Loucy (cell line): Measurements from ENCODE around the gene ACVR1B.

ENCODE experiments used
- H2AFZ ChIP-seq: fragments of 200-600 bp; sonication (generic); 2 replicates; pipeline ENCODE4 v1.6.0; 2016; ENCODE audit warnings: antibody characterized with exemption, mild to moderate bottlenecking, low read length, moderate library complexity
- H3F3A ChIP-seq: fragments of 200-600 bp; 2 replicates; pipeline ENCODE4 v1.6.0; 2016; ENCODE audit warnings: antibody characterized with exemption, low read depth, mild to moderate bottlenecking
- H3K27me3 ChIP-seq: fragments of 200-600 bp; sonication (generic); 2 replicates; pipeline ENCODE4 v1.6.1; 2014; ENCODE audit warnings: low read length, mild to moderate bottlenecking; ENCODE audit not compliant: insufficient read depth, poor library complexity, severe bottlenecking
- H3K36me3 ChIP-seq: fragments of 200-600 bp; sonication (generic); 2 replicates; pipeline ENCODE4 v1.6.1; 2016; ENCODE audit warnings: low read length; ENCODE audit not compliant: insufficient read depth
- H3K4me1 ChIP-seq: fragments of 200-600 bp; sonication (generic); 2 replicates; pipeline ENCODE4 v1.5.1; 2014; ENCODE audit warnings: low read length, mild to moderate bottlenecking; ENCODE audit not compliant: insufficient read depth, poor library complexity, severe bottlenecking
- H3K4me2 ChIP-seq: fragments of 200-600 bp; sonication (generic); 2 replicates; pipeline ENCODE4 v1.6.0; 2014; ENCODE audit warnings: antibody characterized with exemption, low read length, low read depth, mild to moderate bottlenecking; ENCODE audit not compliant: poor library complexity, severe bottlenecking
- H3K4me3 ChIP-seq: fragments of 200-600 bp; sonication (generic); 2 replicates; pipeline ENCODE4 v1.5.1; 2014; ENCODE audit warnings: low read length, mild to moderate bottlenecking, mixed read lengths; ENCODE audit not compliant: poor library complexity, severe bottlenecking
- H3K79me2 ChIP-seq: fragments of 200-600 bp; sonication (generic); 2 replicates; pipeline ENCODE4 v1.6.1; 2014; ENCODE audit warnings: low read length; ENCODE audit not compliant: insufficient read depth
- H3K9ac ChIP-seq: fragments of 200-600 bp; sonication (generic); 2 replicates; pipeline ENCODE4 v1.6.0; 2014; ENCODE audit warnings: mild to moderate bottlenecking, low read depth, low read length, moderate library complexity; ENCODE audit not compliant: poor library complexity, severe bottlenecking
- H3K9me2 ChIP-seq: fragments of 200-600 bp; sonication (generic); replicated peaks from 2 replicates; pipeline ENCODE4 v1.6.1; 2016; ENCODE audit warnings: low read depth, low read length, mixed read lengths
- H3K9me3 ChIP-seq: fragments of 200-600 bp; sonication (generic); 2 replicates; pipeline ENCODE4 v1.6.1; 2014; ENCODE audit warnings: mild to moderate bottlenecking, antibody characterized with exemption, low read length, low read depth; ENCODE audit not compliant: insufficient read depth
- H4K20me1 ChIP-seq: fragments of 200-600 bp; sonication (generic); 2 replicates; pipeline ENCODE4 v1.6.0; 2014; ENCODE audit warnings: antibody characterized with exemption, low read length, mild to moderate bottlenecking; ENCODE audit not compliant: insufficient read depth, poor library complexity, severe bottlenecking
- EZH2phosphoT487 ChIP-seq: fragments of 200-600 bp; IDR thresholded peaks from 2 replicates; pipeline ENCODE4 v1.6.1; 2018; ENCODE audit warnings: antibody characterized with exemption, mild to moderate bottlenecking, moderate library complexity, borderline replicate concordance
- TF ChIP-seq, protein P1 (sequence below): fragments of 200-600 bp; sonication (generic); conservative IDR thresholded peaks from 2 replicates; pipeline ENCODE4 v1.5.1; 2014; ENCODE audit warnings: mild to moderate bottlenecking, antibody characterized with exemption, low read length

ACVR1B gene

GRCh38 chr12:52029685-52030084 lies 78.2 kb downstream of the ACVR1B start:
- Histone ChIP-seq H3K9me2 (no peaks in the 10 kb centered on the region), H4K20me1 (no peaks in the 10 kb centered on the region), H3F3A (peaks cover 7% of the 10 kb centered on the region; the same call in 1 of the 2 replicates), H3K79me2 (no peaks in the 10 kb centered on the region), H3K27me3 (no peaks in the 10 kb centered on the region), H3K9me3 (no peaks in the 10 kb centered on the region), H2AFZ (no peak overlapping the region), H3K4me2 (no peak overlapping the region), H3K4me3 (no peak overlapping the region), H3K4me1 (peaks cover 19% of the 10 kb centered on the region), H3K36me3 (no peaks in the 10 kb centered on the region), H3K9ac (no peak overlapping the region)
- no peak for TF ChIP-seq EZH2phosphoT487
- TF ChIP-seq, protein P1, sequence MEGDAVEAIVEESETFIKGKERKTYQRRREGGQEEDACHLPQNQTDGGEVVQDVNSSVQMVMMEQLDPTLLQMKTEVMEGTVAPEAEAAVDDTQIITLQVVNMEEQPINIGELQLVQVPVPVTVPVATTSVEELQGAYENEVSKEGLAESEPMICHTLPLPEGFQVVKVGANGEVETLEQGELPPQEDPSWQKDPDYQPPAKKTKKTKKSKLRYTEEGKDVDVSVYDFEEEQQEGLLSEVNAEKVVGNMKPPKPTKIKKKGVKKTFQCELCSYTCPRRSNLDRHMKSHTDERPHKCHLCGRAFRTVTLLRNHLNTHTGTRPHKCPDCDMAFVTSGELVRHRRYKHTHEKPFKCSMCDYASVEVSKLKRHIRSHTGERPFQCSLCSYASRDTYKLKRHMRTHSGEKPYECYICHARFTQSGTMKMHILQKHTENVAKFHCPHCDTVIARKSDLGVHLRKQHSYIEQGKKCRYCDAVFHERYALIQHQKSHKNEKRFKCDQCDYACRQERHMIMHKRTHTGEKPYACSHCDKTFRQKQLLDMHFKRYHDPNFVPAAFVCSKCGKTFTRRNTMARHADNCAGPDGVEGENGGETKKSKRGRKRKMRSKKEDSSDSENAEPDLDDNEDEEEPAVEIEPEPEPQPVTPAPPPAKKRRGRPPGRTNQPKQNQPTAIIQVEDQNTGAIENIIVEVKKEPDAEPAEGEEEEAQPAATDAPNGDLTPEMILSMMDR: no peak

- Histone ChIP-seq H3K9me2 (no peaks in the 10 kb centered on the region), H3K9me3 (no peaks in the 10 kb centered on the region), H3K36me3 (no peaks in the 10 kb centered on the region), H3K4me3 (peak overlapping the region; percentile 73), H4K20me1 (no peaks in the 10 kb centered on the region), H2AFZ (peak overlapping the region; percentile 28; the same call in 1 of the 2 replicates), H3K27me3 (peaks cover 10% of the 10 kb centered on the region), H3K4me1 (peaks cover 17% of the 10 kb centered on the region), H3K4me2 (peak overlapping the region; percentile 77), H3K9ac (no peak overlapping the region), H3K79me2 (no peaks in the 10 kb centered on the region), H3F3A (peaks cover 13% of the 10 kb centered on the region; the same call in 1 of the 2 replicates)
- TF ChIP-seq EZH2phosphoT487: no peak
- TF ChIP-seq, protein P1: no peak
Observed at GRCh38 chr12:52032446-52032803, 80.9 kb downstream of the ACVR1B start.

DNA sequence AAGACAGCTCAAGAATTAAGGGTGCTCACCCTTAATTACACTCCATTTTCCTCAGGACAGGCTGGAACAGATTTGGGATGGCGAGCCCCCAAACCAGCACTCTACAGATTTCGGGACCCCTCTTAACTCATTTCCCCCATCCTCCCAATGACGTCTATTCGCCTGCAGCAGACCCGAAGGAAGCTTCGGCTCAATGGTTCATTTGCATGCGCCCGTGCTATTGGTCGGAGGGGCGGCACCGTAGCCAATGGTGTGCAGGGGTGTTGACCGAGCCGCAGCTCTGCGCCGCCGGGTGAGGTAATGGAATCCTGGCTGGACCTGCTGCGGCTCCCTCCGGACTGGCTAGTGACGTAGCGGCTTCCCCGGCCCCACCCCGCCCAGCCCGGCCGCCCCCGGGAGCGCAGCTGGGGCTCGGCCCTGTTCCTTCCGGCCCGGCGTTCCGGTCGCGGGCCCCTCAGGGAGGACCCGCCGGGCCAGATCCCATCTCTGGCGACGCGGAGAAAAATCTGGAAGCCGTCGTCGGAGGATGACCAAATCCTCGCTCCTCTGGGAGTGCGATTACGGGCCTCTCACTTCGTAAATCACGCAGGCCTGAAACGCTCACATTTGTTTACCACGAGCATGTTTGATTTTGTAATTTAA lies 81.4 kb downstream of the ACVR1B start:
- no peaks in the 10 kb centered on the region for H3K79me2 ChIP-seq
- no peaks in the 10 kb centered on the region for H3K9me2 ChIP-seq
- H3K9ac ChIP-seq: peak overlapping the region; percentile 46
- peak overlapping the region; percentile 77 for H2AFZ ChIP-seq
- H3K27me3 ChIP-seq: peaks cover 10% of the 10 kb centered on the region
- no peaks in the 10 kb centered on the region for H4K20me1 ChIP-seq
- peak overlapping the region; percentile 77 for H3K4me2 ChIP-seq
- H3F3A ChIP-seq: peaks cover 13% of the 10 kb centered on the region; the same call in 1 of the 2 replicates
- H3K9me3 ChIP-seq: no peaks in the 10 kb centered on the region
- H3K36me3 ChIP-seq: no peaks in the 10 kb centered on the region
- TF ChIP-seq, protein P1: no peak
- TF ChIP-seq EZH2phosphoT487: no peak
- peaks cover 17% of the 10 kb centered on the region for H3K4me1 ChIP-seq
- peak overlapping the region; percentile 73 for H3K4me3 ChIP-seq
